SK-N-SH (cell line): ENCODE data around the gene TIE1. TPM values are rescaled to one million over a fixed set of nuclear protein-coding genes. Genes with fewer than 3 reads are reported as not detected.

Source experiments
- CTCF ChIA-PET: fragments of 300-600, 350-600 bp; formaldehyde crosslinking; extraction: SDS; loops from one replicate; lab custom pipeline; 2021; lab: Yijun Ruan, JAX
- POLR2A ChIA-PET: fragments of 350-600 bp; sonication (Branson Sonifier 250); formaldehyde crosslinking; extraction: SDS; loops from one replicate; lab custom pipeline; 2020; ENCODE audit warnings: antibody characterized with exemption, inconsistent platforms; lab: Yijun Ruan, JAX
- DNase-seq: peaks from one replicate; pipeline ENCODE4 v3.0.0; 2012
- H2AFZ ChIP-seq: fragments of 200-600 bp; sonication (generic); 2 replicates; pipeline ENCODE4 v1.8.1; 2016; ENCODE audit warnings: antibody characterized with exemption, mild to moderate bottlenecking, low read depth
- H3F3A ChIP-seq: fragments of 200-600 bp; sonication (generic); replicated peaks from 2 replicates; pipeline ENCODE3; 2016; ENCODE audit warnings: antibody characterized with exemption, mild to moderate bottlenecking; ENCODE audit not compliant: insufficient read depth
- H3K27ac ChIP-seq, 2 experiments: fragments of 200-500 bp in 1 of 2; fragments of 200-600 bp in 1 of 2; sonication (Bioruptor generic) in 1 of 2; sonication (generic), shearing (Covaris generic) in 1 of 2; 2 replicates each; pipeline versions ENCODE4 v1.5.1 to v1.6.1; 2014 to 2016; ENCODE audit warnings: low read depth in 2 of 2, inconsistent platforms in 1 of 2, low read length in 1 of 2, mild to moderate bottlenecking in 1 of 2, mixed read lengths in 1 of 2
- H3K27me3 ChIP-seq: fragments of 200-600 bp; sonication (generic), shearing (Covaris generic); 2 replicates; pipeline ENCODE4 v1.6.1; 2016; ENCODE audit warnings: mixed run types; ENCODE audit not compliant: insufficient read depth
- H3K36me3 ChIP-seq, 2 experiments: fragments of 200-500 bp in 1 of 2; fragments of 200-600 bp in 1 of 2; sonication (Bioruptor generic) in 1 of 2; sonication (generic) in 1 of 2; replicated peaks in 1 of 2; 2 replicates each; pipeline versions ENCODE3 to v1.5.1; 2014 to 2016; ENCODE audit warnings: low read length in 1 of 2, mild to moderate bottlenecking in 1 of 2; ENCODE audit not compliant: insufficient read depth in 2 of 2, control insufficient read depth in 1 of 2
- H3K4me1 ChIP-seq, 2 experiments: fragments of 200-500 bp in 1 of 2; fragments of 200-600 bp in 1 of 2; sonication (Bioruptor generic) in 1 of 2; sonication (generic), shearing (Covaris generic) in 1 of 2; 2 replicates each; pipeline versions ENCODE4 v1.5.1 to v1.6.1; 2014 to 2016; ENCODE audit warnings: low read depth in 1 of 2, low read length in 1 of 2, mixed run types in 1 of 2; ENCODE audit not compliant: insufficient read depth in 2 of 2, control insufficient read depth in 1 of 2
- H3K4me2 ChIP-seq: fragments of 200-600 bp; sonication (generic), shearing (Covaris generic); 2 replicates; pipeline ENCODE4 v1.6.1; 2017; ENCODE audit warnings: mixed run types
- H3K4me3 ChIP-seq, 2 experiments: fragments of 200-500 bp in 1 of 2; fragments of 200-600 bp in 1 of 2; sonication (Bioruptor generic) in 1 of 2; sonication (generic), shearing (Covaris generic) in 1 of 2; 2 replicates each; pipeline versions ENCODE4 v1.5.1 to v1.8.1; 2014 to 2016; ENCODE audit warnings: low read depth in 2 of 2, inconsistent platforms in 1 of 2, low read length in 1 of 2, mild to moderate bottlenecking in 1 of 2, mixed read lengths in 1 of 2, moderate library complexity in 1 of 2
- H3K79me2 ChIP-seq: fragments of 200-600 bp; sonication (generic); 2 replicates; pipeline ENCODE4 v1.8.1; 2017; ENCODE audit warnings: mild to moderate bottlenecking; ENCODE audit not compliant: insufficient read depth
- H3K9ac ChIP-seq: fragments of 200-600 bp; sonication (generic); 2 replicates; pipeline ENCODE4 v1.6.1; 2017; ENCODE audit warnings: mixed run types
- H3K9me2 ChIP-seq: fragments of 200-600 bp; sonication (generic); 2 replicates; pipeline ENCODE4 v1.6.1; 2017; ENCODE audit warnings: mixed run types
- H3K9me3 ChIP-seq: fragments of 200-600 bp; sonication (generic); 2 replicates; pipeline ENCODE4 v1.6.1; 2017; ENCODE audit warnings: mixed run types, mild to moderate bottlenecking, moderate library complexity
- H4K20me1 ChIP-seq: fragments of 200-600 bp; sonication (generic); 2 replicates; pipeline ENCODE4 v1.6.1; 2017; ENCODE audit warnings: mild to moderate bottlenecking, mixed run types; ENCODE audit not compliant: insufficient read depth
- EP300 ChIP-seq, 2 experiments: IDR thresholded peaks; 2 replicates each; pipeline versions ENCODE4 v1.4.0 to v1.6.1; 2012; ENCODE audit warnings: borderline replicate concordance in 1 of 2, low read depth in 1 of 2, low read length in 1 of 2
- EZH2phosphoT487 ChIP-seq: fragments of 200-600 bp; sonication (generic); IDR thresholded peaks from 2 replicates; pipeline ENCODE4 v1.6.1; 2017; ENCODE audit warnings: low read depth, mixed run types, mild to moderate bottlenecking, antibody characterized with exemption, moderate library complexity, borderline replicate concordance
- FOXM1 ChIP-seq: IDR thresholded peaks from 2 replicates; pipeline ENCODE4 v1.4.0; 2012; ENCODE audit warnings: low read depth, mild to moderate bottlenecking
- GABPA ChIP-seq: IDR thresholded peaks from 2 replicates; pipeline ENCODE4 v1.4.0; 2012; ENCODE audit warnings: low read depth, mild to moderate bottlenecking
- JUND ChIP-seq: IDR thresholded peaks from 2 replicates; pipeline ENCODE4 v1.4.0; 2012
- RAD21 ChIP-seq: IDR thresholded peaks from 2 replicates; pipeline ENCODE4 v1.6.1; 2012; ENCODE audit warnings: mild to moderate bottlenecking, low read length
- SIN3A ChIP-seq: IDR thresholded peaks from 2 replicates; pipeline ENCODE4 v1.6.1; 2012; ENCODE audit warnings: low read depth, mild to moderate bottlenecking, low read length, moderate library complexity, borderline replicate concordance
- TCF12 ChIP-seq: IDR thresholded peaks from 2 replicates; pipeline ENCODE4 v1.4.0; 2012
- TEAD4 ChIP-seq: IDR thresholded peaks from 2 replicates; pipeline ENCODE4 v1.4.0; 2012; ENCODE audit warnings: mild to moderate bottlenecking, borderline replicate concordance; ENCODE audit not compliant: insufficient read depth
- YY1 ChIP-seq: IDR thresholded peaks from 2 replicates; pipeline ENCODE4 v1.4.0; 2012; ENCODE audit warnings: low read depth, mild to moderate bottlenecking
- WGBS: methylation state at CpG from one replicate; pipeline ENCODE4 v1.1.6; 2017; ENCODE audit warnings: low lambda C conversion rate; 5-methylcytosine and 5-hydroxymethylcytosine counted together
- polyA plus RNA-seq, 3 experiments: library from polyadenylated mRNA; depleted of rRNA; stranded (reverse); fragments of >200 nt; gene quantifications; 2 replicates each; pipeline ENCODE4 v1.2.3, GENCODE V29; 2012
- TF ChIP-seq, protein P1 (sequence below): IDR thresholded peaks from 2 replicates; pipeline ENCODE4 v1.4.0; 2012; ENCODE audit warnings: low read depth
- TF ChIP-seq, protein P2 (sequence below): fragments of 150-350 bp; IDR thresholded peaks from 2 replicates; pipeline ENCODE4 v1.6.1; 2017; ENCODE audit warnings: antibody characterized with exemption, low read length, low read depth, borderline replicate concordance
- TF ChIP-seq, protein P3 (sequence below): IDR thresholded peaks from 2 replicates; pipeline ENCODE4 v1.4.0; 2012; ENCODE audit warnings: low read depth, borderline replicate concordance
- TF ChIP-seq, protein P4 (sequence below): IDR thresholded peaks from 2 replicates; pipeline ENCODE4 v1.4.0; 2012; ENCODE audit warnings: low read depth, borderline replicate concordance
- TF ChIP-seq, protein P5 (sequence below): fragments of 150-350 bp; IDR thresholded peaks from 2 replicates; pipeline ENCODE4 v1.6.1; 2016; ENCODE audit warnings: mild to moderate bottlenecking, low read depth, low read length

TIE1 gene
- polyA plus RNA-seq, 1 of the 3 experiments (the other 2 are of a cell fraction) = 1.6 TPM

DNA sequence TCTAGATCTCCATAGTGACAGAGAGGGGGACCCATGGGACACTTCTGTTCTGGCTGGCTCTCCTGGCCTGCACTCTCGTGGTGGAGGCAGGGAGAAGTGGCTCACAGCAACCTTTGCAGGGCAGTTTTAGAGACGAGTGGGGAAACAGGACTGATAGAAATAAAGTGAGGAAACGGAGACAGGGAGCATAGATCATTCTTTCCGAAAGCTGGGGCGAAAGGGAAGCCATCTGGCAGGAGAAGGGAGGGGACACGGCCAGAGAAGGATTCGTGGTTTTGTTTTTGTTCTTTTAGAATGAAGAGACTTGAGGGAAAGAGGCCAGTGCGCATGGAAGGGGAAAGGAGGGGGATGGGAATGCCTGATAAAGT is 3.5 kb downstream of the TIE1 start:
- ChIA-PET POLR2A (no interaction called here), CTCF (no interaction called here)
- no peak overlapping the region for H3K9ac ChIP-seq
- no peaks in the 10 kb centered on the region for H3K79me2 ChIP-seq
- H3K27me3 ChIP-seq = no peaks in the 10 kb centered on the region
- H2AFZ ChIP-seq = no peak overlapping the region
- TF ChIP-seq, protein P1, sequence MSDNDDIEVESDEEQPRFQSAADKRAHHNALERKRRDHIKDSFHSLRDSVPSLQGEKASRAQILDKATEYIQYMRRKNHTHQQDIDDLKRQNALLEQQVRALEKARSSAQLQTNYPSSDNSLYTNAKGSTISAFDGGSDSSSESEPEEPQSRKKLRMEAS = no peak
- no peak for TF ChIP-seq TEAD4
- no peak overlapping the region for H3K27ac ChIP-seq
- H3K36me3 ChIP-seq = no peaks in the 10 kb centered on the region
- no peaks in the 10 kb centered on the region for H3K9me3 ChIP-seq
- no peak overlapping the region for H3K4me3 ChIP-seq
- H3K4me1 ChIP-seq = no peaks in the 10 kb centered on the region
- 62% methylated on average over 8 of the region's 8 CpGs for WGBS
- no peaks in the 10 kb centered on the region for H3F3A ChIP-seq
- DNase-seq = no peak
- H3K4me2 ChIP-seq = no peak overlapping the region
- H3K9me2 ChIP-seq = no peaks in the 10 kb centered on the region
- no peaks in the 10 kb centered on the region for H4K20me1 ChIP-seq

DNA sequence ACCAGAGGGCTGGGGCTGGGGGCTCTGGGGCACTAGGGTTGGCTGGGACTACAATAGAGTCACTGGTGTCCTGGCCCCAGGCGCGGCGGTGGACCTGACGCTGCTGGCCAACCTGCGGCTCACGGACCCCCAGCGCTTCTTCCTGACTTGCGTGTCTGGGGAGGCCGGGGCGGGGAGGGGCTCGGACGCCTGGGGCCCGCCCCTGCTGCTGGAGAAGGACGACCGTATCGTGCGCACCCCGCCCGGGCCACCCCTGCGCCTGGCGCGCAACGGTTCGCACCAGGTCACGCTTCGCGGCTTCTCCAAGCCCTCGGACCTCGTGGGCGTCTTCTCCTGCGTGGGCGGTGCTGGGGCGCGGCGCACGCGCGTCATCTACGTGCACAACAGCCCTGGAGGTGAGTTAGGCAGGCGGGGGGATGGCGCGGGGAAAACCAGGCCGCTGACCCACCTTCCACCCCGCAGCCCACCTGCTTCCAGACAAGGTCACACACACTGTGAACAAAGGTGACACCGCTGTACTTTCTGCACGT is 4.1 kb downstream of the TIE1 start:
- Histone ChIP-seq H3K36me3 (no peaks in the 10 kb centered on the region), H3K4me2 (no peak overlapping the region), H2AFZ (no peak overlapping the region), H3F3A (no peaks in the 10 kb centered on the region), H3K4me1 (no peaks in the 10 kb centered on the region), H3K4me3 (no peak overlapping the region), H3K9me2 (no peaks in the 10 kb centered on the region), H3K79me2 (no peaks in the 10 kb centered on the region), H3K9me3 (no peaks in the 10 kb centered on the region), H3K27me3 (no peaks in the 10 kb centered on the region), H3K9ac (no peak overlapping the region), H3K27ac (no peak overlapping the region), H4K20me1 (no peaks in the 10 kb centered on the region)
- 93% methylated on average over 27 of the region's 46 CpGs for WGBS
- TF ChIP-seq EZH2phosphoT487 = no peak
- no peak for TF ChIP-seq SIN3A
- TF ChIP-seq, protein P2, sequence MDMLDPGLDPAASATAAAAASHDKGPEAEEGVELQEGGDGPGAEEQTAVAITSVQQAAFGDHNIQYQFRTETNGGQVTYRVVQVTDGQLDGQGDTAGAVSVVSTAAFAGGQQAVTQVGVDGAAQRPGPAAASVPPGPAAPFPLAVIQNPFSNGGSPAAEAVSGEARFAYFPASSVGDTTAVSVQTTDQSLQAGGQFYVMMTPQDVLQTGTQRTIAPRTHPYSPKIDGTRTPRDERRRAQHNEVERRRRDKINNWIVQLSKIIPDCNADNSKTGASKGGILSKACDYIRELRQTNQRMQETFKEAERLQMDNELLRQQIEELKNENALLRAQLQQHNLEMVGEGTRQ = no peak
- ChIA-PET CTCF (no interaction called here), POLR2A (no interaction called here)
- DNase-seq = no peak

DNA sequence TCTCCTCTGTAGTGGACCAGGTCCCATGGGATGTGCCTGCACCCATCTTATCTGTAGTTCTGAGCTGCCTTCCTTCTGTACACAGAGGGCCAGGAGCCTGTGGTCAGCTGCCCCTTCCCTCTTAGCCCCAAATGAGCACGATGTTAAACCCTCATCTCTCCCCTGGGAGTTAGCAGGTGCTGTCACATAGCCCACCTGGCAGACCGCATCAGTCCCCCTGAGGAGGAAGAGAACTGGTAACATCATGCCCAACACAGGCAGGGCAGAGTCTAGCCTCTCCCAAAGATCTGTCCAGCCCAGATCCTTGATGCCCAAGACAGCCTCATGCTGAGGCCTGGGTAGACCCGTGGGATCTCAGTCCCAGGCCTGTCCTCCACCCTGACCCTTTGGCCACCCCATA is 4.7 kb downstream of the TIE1 start:
- no peaks in the 10 kb centered on the region for H3K9me3 ChIP-seq
- H2AFZ ChIP-seq = no peak overlapping the region
- WGBS = 10% methylated on average over 1 of the region's 3 CpGs
- H3K36me3 ChIP-seq = no peaks in the 10 kb centered on the region
- no peaks in the 10 kb centered on the region for H3K27me3 ChIP-seq
- H3K4me3 ChIP-seq = no peak overlapping the region
- H3F3A ChIP-seq = no peaks in the 10 kb centered on the region
- H4K20me1 ChIP-seq = no peaks in the 10 kb centered on the region
- ChIA-PET POLR2A (no interaction called here), CTCF (no interaction called here)
- no peak for DNase-seq
- no peaks in the 10 kb centered on the region for H3K4me1 ChIP-seq
- TF ChIP-seq GABPA = no peak
- TF ChIP-seq FOXM1 = no peak
- TF ChIP-seq YY1 = no peak
- TF ChIP-seq, protein P3, sequence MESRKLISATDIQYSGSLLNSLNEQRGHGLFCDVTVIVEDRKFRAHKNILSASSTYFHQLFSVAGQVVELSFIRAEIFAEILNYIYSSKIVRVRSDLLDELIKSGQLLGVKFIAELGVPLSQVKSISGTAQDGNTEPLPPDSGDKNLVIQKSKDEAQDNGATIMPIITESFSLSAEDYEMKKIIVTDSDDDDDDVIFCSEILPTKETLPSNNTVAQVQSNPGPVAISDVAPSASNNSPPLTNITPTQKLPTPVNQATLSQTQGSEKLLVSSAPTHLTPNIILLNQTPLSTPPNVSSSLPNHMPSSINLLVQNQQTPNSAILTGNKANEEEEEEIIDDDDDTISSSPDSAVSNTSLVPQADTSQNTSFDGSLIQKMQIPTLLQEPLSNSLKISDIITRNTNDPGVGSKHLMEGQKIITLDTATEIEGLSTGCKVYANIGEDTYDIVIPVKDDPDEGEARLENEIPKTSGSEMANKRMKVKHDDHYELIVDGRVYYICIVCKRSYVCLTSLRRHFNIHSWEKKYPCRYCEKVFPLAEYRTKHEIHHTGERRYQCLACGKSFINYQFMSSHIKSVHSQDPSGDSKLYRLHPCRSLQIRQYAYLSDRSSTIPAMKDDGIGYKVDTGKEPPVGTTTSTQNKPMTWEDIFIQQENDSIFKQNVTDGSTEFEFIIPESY = no peak
- TF ChIP-seq EP300 (IDR thresholded peaks at IDR 0.05; ENCODE audit: borderline replicate concordance in 1 of 2, low read depth in 1 of 2, low read length in 1 of 2) = no peak
- TF ChIP-seq, protein P4, sequence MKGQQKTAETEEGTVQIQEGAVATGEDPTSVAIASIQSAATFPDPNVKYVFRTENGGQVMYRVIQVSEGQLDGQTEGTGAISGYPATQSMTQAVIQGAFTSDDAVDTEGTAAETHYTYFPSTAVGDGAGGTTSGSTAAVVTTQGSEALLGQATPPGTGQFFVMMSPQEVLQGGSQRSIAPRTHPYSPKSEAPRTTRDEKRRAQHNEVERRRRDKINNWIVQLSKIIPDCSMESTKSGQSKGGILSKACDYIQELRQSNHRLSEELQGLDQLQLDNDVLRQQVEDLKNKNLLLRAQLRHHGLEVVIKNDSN = no peak
- TF ChIP-seq RAD21 = no peak
- TF ChIP-seq, protein P5, sequence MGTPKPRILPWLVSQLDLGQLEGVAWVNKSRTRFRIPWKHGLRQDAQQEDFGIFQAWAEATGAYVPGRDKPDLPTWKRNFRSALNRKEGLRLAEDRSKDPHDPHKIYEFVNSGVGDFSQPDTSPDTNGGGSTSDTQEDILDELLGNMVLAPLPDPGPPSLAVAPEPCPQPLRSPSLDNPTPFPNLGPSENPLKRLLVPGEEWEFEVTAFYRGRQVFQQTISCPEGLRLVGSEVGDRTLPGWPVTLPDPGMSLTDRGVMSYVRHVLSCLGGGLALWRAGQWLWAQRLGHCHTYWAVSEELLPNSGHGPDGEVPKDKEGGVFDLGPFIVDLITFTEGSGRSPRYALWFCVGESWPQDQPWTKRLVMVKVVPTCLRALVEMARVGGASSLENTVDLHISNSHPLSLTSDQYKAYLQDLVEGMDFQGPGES = no peak
- no peak for TF ChIP-seq JUND
- TF ChIP-seq TCF12 = no peak
- no peak overlapping the region for H3K4me2 ChIP-seq
- H3K9ac ChIP-seq = no peak overlapping the region
- no peak overlapping the region for H3K27ac ChIP-seq
- H3K79me2 ChIP-seq = no peaks in the 10 kb centered on the region
- no peaks in the 10 kb centered on the region for H3K9me2 ChIP-seq
